GM23248 (cell line): ENCODE data around the gene LCE1C. TPM values are rescaled to one million over a fixed set of nuclear protein-coding genes. Genes with fewer than 3 reads are reported as not detected.

ENCODE experiments used
- DNase-seq: peaks from one replicate; pipeline ENCODE4 v3.0.0-alpha.2; 2015
- H2AFZ ChIP-seq: fragments of 200-600 bp; sonication (generic); 2 replicates; pipeline ENCODE4 v1.6.1; 2016; ENCODE audit warnings: antibody characterized with exemption
- H3F3A ChIP-seq: fragments of 200-600 bp; sonication (generic); 2 replicates; pipeline ENCODE4 v1.6.1; 2016; ENCODE audit warnings: mild to moderate bottlenecking, antibody characterized with exemption, mixed run types; ENCODE audit not compliant: insufficient read depth
- H3K27ac ChIP-seq: fragments of 200-600 bp; sonication (generic); 2 replicates; pipeline ENCODE4 v1.5.1; 2016; ENCODE audit warnings: mild to moderate bottlenecking
- H3K27me3 ChIP-seq: fragments of 200-600 bp; sonication (generic); replicated peaks from 2 replicates; pipeline ENCODE4 v1.6.1; 2016; ENCODE audit warnings: mild to moderate bottlenecking; ENCODE audit not compliant: insufficient read depth
- H3K36me3 ChIP-seq: fragments of 200-600 bp; sonication (generic); 2 replicates; pipeline ENCODE4 v1.6.1; 2016; ENCODE audit warnings: low read depth, mild to moderate bottlenecking
- H3K4me1 ChIP-seq: fragments of 200-600 bp; sonication (generic); 2 replicates; pipeline ENCODE4 v1.6.1; 2016; ENCODE audit warnings: mild to moderate bottlenecking; ENCODE audit not compliant: insufficient read depth
- H3K4me2 ChIP-seq: fragments of 200-600 bp; sonication (generic); one replicate; pipeline ENCODE4 v1.6.1; 2016; ENCODE audit warnings: mild to moderate bottlenecking; ENCODE audit not compliant: unreplicated experiment
- H3K4me3 ChIP-seq: fragments of 200-600 bp; sonication (generic); 2 replicates; pipeline ENCODE4 v1.5.1; 2016; ENCODE audit warnings: mild to moderate bottlenecking
- H3K79me2 ChIP-seq: fragments of 200-600 bp; sonication (generic); 2 replicates; pipeline ENCODE4 v1.6.1; 2016; ENCODE audit warnings: mild to moderate bottlenecking; ENCODE audit not compliant: insufficient read depth
- H3K9ac ChIP-seq: fragments of 200-600 bp; sonication (generic); 2 replicates; pipeline ENCODE4 v1.6.1; 2016; ENCODE audit warnings: mild to moderate bottlenecking
- H3K9me2 ChIP-seq: fragments of 200-600 bp; sonication (generic); 2 replicates; pipeline ENCODE4 v1.6.1; 2016; ENCODE audit warnings: mixed run types, mild to moderate bottlenecking, moderate library complexity; ENCODE audit not compliant: insufficient read depth
- H3K9me3 ChIP-seq: fragments of 200-600 bp; sonication (generic); one replicate; pipeline ENCODE4 v1.6.1; 2017; ENCODE audit warnings: low read depth
- H4K20me1 ChIP-seq: fragments of 200-600 bp; sonication (generic); 2 replicates; pipeline ENCODE4 v1.6.0; 2016; ENCODE audit not compliant: insufficient read depth
- EZH2 ChIP-seq: fragments of 200-600 bp; sonication (generic); IDR thresholded peaks from 2 replicates; pipeline ENCODE4 v1.6.1; 2018; ENCODE audit warnings: antibody characterized with exemption, mild to moderate bottlenecking; ENCODE audit not compliant: insufficient read depth, poor library complexity, severe bottlenecking
- EZH2phosphoT487 ChIP-seq: fragments of 200-600 bp; sonication (generic); IDR thresholded peaks from 2 replicates; pipeline ENCODE4 v1.6.1; 2018; ENCODE audit warnings: antibody characterized with exemption, moderate library complexity, mild to moderate bottlenecking, low read depth; ENCODE audit not compliant: insufficient read depth
- WGBS, 2 experiments: methylation state at CpG; one replicate each; pipeline ENCODE4 v1.1.6; 2015 to 2017; ENCODE audit warnings: low lambda C conversion rate in 2 of 2, low coverage in 1 of 2; ENCODE audit errors: missing lambda C conversion rate in 2 of 2; 5-methylcytosine and 5-hydroxymethylcytosine counted together
- in situ Hi-C: fragments of 300-500 bp; cut with MboI; formaldehyde crosslinking; loops from 2 replicates; pipeline ENCODE4 v1.15.0; 2020
- polyA plus RNA-seq: library from polyadenylated mRNA; unstranded; fragments of >200 nt; fragmentation: Nextera tagmentation; extraction: Ambion mirVana; gene quantifications from 2 replicates; pipeline ENCODE4 v1.2.1, GENCODE V29; 2016
- total RNA-seq: library from RNA; depleted of rRNA; stranded (reverse); fragments of >200 nt; shearing (Covaris generic); gene quantifications from 2 replicates; pipeline ENCODE4 v1.2.3, GENCODE V29; 2014

The LCE1C gene
- total and polyA plus RNA-seq, 2 experiments from 2014 or later = not detected

DNA sequence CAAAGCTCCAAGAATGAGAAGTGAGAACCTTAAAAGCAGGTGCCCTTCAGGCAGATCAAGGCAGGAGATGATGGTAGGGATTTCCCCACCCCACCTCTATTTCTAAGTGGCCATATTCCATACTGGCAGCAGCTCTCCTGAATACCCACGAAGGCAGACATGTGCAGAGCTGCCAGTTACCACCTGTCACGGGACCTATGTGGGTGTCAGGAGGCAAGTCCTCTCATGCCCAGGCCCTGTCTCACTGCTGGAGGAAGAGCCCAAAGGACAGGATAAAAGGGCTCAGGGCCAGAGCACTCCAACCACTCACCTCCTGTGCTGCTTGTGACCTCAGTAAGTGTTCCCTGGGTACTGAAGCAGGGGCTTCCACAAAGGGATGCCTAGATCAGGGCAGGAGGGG lies 4.6 kb upstream of the LCE1C start:
- no peak overlapping the region for H3K9ac ChIP-seq
- 15 to 20% methylated on average over 2 of the region's 2 CpGs for WGBS, 2 experiments
- TF ChIP-seq EZH2phosphoT487 (no peak), EZH2 (no peak)
- no peaks in the 10 kb centered on the region for H3K9me3 ChIP-seq
- no peak overlapping the region for H3K4me3 ChIP-seq
- H3F3A ChIP-seq = no peaks in the 10 kb centered on the region
- no peaks in the 10 kb centered on the region for H4K20me1 ChIP-seq
- H2AFZ ChIP-seq = no peak overlapping the region
- no peak overlapping the region for H3K4me2 ChIP-seq
- 0 out of 2 replicates have a peak, but pooled peaks cover 3% of the 10 kb centered on the region for H3K27me3 ChIP-seq
- H3K79me2 ChIP-seq = no peaks in the 10 kb centered on the region
- no peak for DNase-seq
- no peaks in the 10 kb centered on the region for H3K36me3 ChIP-seq
- no peak overlapping the region for H3K27ac ChIP-seq
- H3K4me1 ChIP-seq = no peaks in the 10 kb centered on the region
- in situ Hi-C loops = no loop called here
- H3K9me2 ChIP-seq = no peaks in the 10 kb centered on the region

DNA sequence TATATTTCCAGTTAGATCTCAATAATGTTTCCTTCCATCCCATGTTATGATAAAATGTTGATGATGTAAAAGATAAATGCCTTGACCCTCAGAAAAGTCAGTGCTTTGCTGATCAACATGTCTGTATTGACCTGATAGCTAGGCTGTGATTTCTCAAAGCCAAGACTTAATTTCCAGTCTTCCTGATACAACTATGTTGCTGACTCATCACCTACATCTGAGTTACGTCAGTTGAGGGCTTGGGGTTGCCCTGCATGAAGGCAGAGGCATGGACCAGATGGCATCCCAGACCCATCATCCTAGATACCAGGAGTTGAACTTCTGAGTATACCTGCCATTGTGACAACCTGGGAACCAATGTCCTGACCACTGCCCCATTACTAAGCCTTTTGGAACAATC lies 5.1 kb downstream of the LCE1C start:
- no peaks in the 10 kb centered on the region for H3F3A ChIP-seq
- H3K79me2 ChIP-seq = no peaks in the 10 kb centered on the region
- H3K4me2 ChIP-seq = no peak overlapping the region
- 4 to 5% methylated on average over 1 of the region's 1 CpG for WGBS, 2 experiments
- peaks cover 9% of the 10 kb centered on the region; the same call in 1 of the 2 replicates for H3K27me3 ChIP-seq
- no peaks in the 10 kb centered on the region for H4K20me1 ChIP-seq
- H2AFZ ChIP-seq = no peak overlapping the region
- H3K36me3 ChIP-seq = no peaks in the 10 kb centered on the region
- no peaks in the 10 kb centered on the region for H3K9me2 ChIP-seq
- no peaks in the 10 kb centered on the region for H3K9me3 ChIP-seq
- H3K4me3 ChIP-seq = no peak overlapping the region
- no peak overlapping the region for H3K9ac ChIP-seq
- no peak overlapping the region for H3K27ac ChIP-seq
- TF ChIP-seq EZH2phosphoT487 = no peak
- no peak for TF ChIP-seq EZH2
- DNase-seq = peak; percentile 12
- no peaks in the 10 kb centered on the region for H3K4me1 ChIP-seq
- in situ Hi-C loops = no loop called here

DNA sequence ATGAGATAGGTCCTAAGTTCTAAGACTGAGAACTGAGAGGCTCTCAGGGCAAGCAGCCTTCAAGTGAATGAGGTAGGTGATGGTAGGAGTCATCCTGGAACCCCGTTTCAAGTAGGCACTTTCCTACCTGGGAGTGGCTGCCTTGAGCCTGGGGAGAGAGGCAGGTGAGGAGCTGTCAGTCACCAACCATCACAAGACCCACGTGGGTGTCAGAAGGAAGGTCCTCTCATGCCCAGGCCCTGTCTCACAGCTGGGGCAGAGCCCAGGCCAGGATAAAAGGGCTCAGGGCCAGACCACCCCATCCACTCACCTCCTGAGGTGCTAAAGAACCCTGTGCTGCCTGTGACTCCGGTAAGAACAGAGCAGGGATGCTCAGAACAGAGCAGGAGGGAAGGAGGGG lies 10.0 kb downstream of the LCE1C start, which contains the start of gene LCE1D:
Gene LCE1D (plus strand): TSS at position 301 of the 400 bp plus-strand sequence. CDS start 1,074 bp downstream, outside the sequence.
- in situ Hi-C loops = no loop called here
- Histone ChIP-seq H3F3A (no peaks in the 10 kb centered on the region), H3K4me2 (no peak within 1 kb of the TSS), H3K9me3 (no peaks in the 10 kb centered on the region), H3K79me2 (no peaks in the 10 kb centered on the region), H3K4me1 (no peaks in the 10 kb centered on the region), H3K9me2 (no peaks in the 10 kb centered on the region), H3K27me3 (peaks cover 9% of the 10 kb centered on the region; the same call in 1 of the 2 replicates), H3K4me3 (no peak within 1 kb of the TSS), H3K27ac (no peak within 1 kb of the TSS), H4K20me1 (no peaks in the 10 kb centered on the region), H2AFZ (no peak within 1 kb of the TSS), H3K9ac (no peak within 1 kb of the TSS), H3K36me3 (no peaks in the 10 kb centered on the region)
- no peak for DNase-seq
- TF ChIP-seq EZH2phosphoT487 = no peak
- no peak for TF ChIP-seq EZH2
- WGBS, 2 experiments = 7 to 10% methylated on average over 2 to 3 of the region's 3 CpGs

DNA sequence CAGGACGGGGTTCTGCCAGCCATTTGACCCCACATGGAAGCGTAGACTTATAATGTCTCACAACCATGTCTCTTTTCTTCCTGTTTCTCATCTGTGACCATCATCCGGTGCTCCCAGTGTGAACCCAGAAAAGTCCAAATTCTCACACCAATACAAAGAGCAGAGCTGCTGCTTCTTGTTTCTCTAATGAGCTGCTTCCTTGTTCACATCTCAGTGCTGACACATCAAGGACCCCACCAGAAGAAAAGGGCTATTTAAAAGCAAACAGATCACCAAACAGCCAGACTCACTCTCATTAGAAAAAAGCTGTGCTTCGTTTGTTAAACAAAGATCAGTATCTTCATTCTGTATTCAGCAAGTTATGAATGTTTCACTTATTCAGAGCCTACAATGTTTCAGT lies 10.8 kb downstream of the LCE1C start:
- DNase-seq = no peak
- no peak for TF ChIP-seq EZH2phosphoT487
- no peak for TF ChIP-seq EZH2
- H3K79me2 ChIP-seq = no peaks in the 10 kb centered on the region
- no peak overlapping the region for H3K27ac ChIP-seq
- H3K9ac ChIP-seq = no peak overlapping the region
- no peaks in the 10 kb centered on the region for H3F3A ChIP-seq
- H3K9me2 ChIP-seq = no peaks in the 10 kb centered on the region
- H3K4me2 ChIP-seq = no peak overlapping the region
- 26 to 31% methylated on average over 4 of the region's 4 CpGs for WGBS, 2 experiments
- H2AFZ ChIP-seq = no peak overlapping the region
- H3K4me1 ChIP-seq = no peaks in the 10 kb centered on the region
- H3K9me3 ChIP-seq = no peaks in the 10 kb centered on the region
- no peak overlapping the region for H3K4me3 ChIP-seq
- H4K20me1 ChIP-seq = no peaks in the 10 kb centered on the region
- in situ Hi-C loops = no loop called here
- H3K27me3 ChIP-seq = peaks cover 9% of the 10 kb centered on the region; the same call in 1 of the 2 replicates
- no peaks in the 10 kb centered on the region for H3K36me3 ChIP-seq

DNA sequence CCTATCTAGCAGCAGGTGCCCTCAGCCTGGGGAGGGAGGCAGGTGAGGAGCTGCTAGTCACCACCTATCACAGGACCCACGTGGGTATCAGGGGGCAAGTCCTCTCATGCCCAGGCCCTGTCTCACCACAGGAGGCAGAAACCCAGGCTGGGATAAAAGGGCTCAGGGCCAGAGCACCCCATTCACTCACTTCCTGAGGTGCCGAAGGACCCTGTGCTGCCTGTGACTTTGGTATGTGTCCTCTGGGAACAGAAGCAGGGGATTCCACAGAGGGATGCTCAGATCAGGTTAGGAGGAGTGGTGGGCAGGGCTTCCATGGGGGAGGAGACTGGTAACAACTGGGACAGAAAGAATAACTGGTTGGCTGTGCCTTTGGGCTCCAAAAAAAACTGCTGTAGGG lies 20.4 kb downstream of the LCE1C start, which contains the start of gene LCE1E:
Gene LCE1E (plus strand): TSS at position 181 of the 400 bp plus-strand sequence. CDS start 1,043 bp downstream, outside the sequence.
- no peaks in the 10 kb centered on the region for H3K9me2 ChIP-seq
- no peak within 1 kb of the TSS for H3K9ac ChIP-seq
- no peak for DNase-seq
- H3K4me3 ChIP-seq = no peak within 1 kb of the TSS
- 21 to 22% methylated on average over 2 of the region's 2 CpGs for WGBS, 2 experiments
- no peak within 1 kb of the TSS for H3K4me2 ChIP-seq
- no peak within 1 kb of the TSS for H3K27ac ChIP-seq
- in situ Hi-C loops = no loop called here
- H3K79me2 ChIP-seq = no peaks in the 10 kb centered on the region
- H3F3A ChIP-seq = peaks cover 9% of the 10 kb centered on the region; the same call in 1 of the 2 replicates
- no peaks in the 10 kb centered on the region for H4K20me1 ChIP-seq
- peaks cover 5% of the 10 kb centered on the region; the same call in 1 of the 2 replicates for H3K4me1 ChIP-seq
- no peaks in the 10 kb centered on the region for H3K27me3 ChIP-seq
- no peak within 1 kb of the TSS for H2AFZ ChIP-seq
- TF ChIP-seq EZH2phosphoT487 (no peak), EZH2 (no peak)
- H3K36me3 ChIP-seq = no peaks in the 10 kb centered on the region
- H3K9me3 ChIP-seq = no peaks in the 10 kb centered on the region
